GM19239 (cell line): ENCODE data around the gene CWC27.

Source experiments
- DNase-seq: peaks from one replicate; pipeline ENCODE4 v3.0.0; 2011; ENCODE audit warnings: low spot score; ENCODE audit not compliant: insufficient read length
- FAIRE-seq: peaks from 2 replicates; lab custom pipeline; 2011; peaks lifted over from hg19 to GRCh38; lab: Jason Lieb, UNC

The CWC27 gene

GRCh38 chr5:64836190-64836755 lies 67.5 kb downstream of the CWC27 start:
- FAIRE-seq: no peak
- no peak for DNase-seq

GRCh38 chr5:64836786-64837185 lies 68.1 kb downstream of the CWC27 start:
- FAIRE-seq (no peak), DNase-seq (no peak)

- DNase-seq (no peak), FAIRE-seq (no peak)
Observed at GRCh38 chr5:64838376-64838775, 69.6 kb downstream of the CWC27 start.

- DNase-seq (no peak), FAIRE-seq (no peak)
Observed at GRCh38 chr5:64838803-64839202, 70.1 kb downstream of the CWC27 start.

GRCh38 chr5:64839936-64840335 lies 71.2 kb downstream of the CWC27 start:
- no peak for DNase-seq
- no peak for FAIRE-seq

- DNase-seq (no peak), FAIRE-seq (no peak)
Observed at GRCh38 chr5:64840958-64841357, 72.2 kb downstream of the CWC27 start.

- FAIRE-seq: no peak
- DNase-seq: no peak
Observed at GRCh38 chr5:64853777-64854176, 85.0 kb downstream of the CWC27 start.

GRCh38 chr5:64854855-64855254 lies 86.1 kb downstream of the CWC27 start:
- no peak for FAIRE-seq

GRCh38 chr5:64859881-64860280 lies 91.2 kb downstream of the CWC27 start:
- no peak for DNase-seq
- FAIRE-seq: no peak

More at GRCh38 chr5:64854855-64855254, 86.1 kb downstream of the CWC27 start:
- DNase-seq: no peak

GRCh38 chr5:64861281-64861680 lies 92.6 kb downstream of the CWC27 start:
- FAIRE-seq: no peak

GRCh38 chr5:64864171-64864570 lies 95.4 kb downstream of the CWC27 start:
- no peak for DNase-seq
- no peak for FAIRE-seq

More at GRCh38 chr5:64861281-64861680, 92.6 kb downstream of the CWC27 start:
- DNase-seq: no peak

- DNase-seq (no peak), FAIRE-seq (no peak)
Observed at GRCh38 chr5:64865662-64866061, 96.9 kb downstream of the CWC27 start.

GRCh38 chr5:64869419-64869818 lies 100.7 kb downstream of the CWC27 start:
- DNase-seq: no peak
- no peak for FAIRE-seq

GRCh38 chr5:64872044-64872443 lies 103.3 kb downstream of the CWC27 start:
- no peak for DNase-seq
- no peak for FAIRE-seq

- DNase-seq: no peak
- FAIRE-seq: no peak
Observed at GRCh38 chr5:64873441-64873840, 104.7 kb downstream of the CWC27 start.

- no peak for DNase-seq
- FAIRE-seq: no peak
Observed at GRCh38 chr5:64874753-64875152, 106.0 kb downstream of the CWC27 start.

GRCh38 chr5:64876203-64876602 lies 107.5 kb downstream of the CWC27 start:
- no peak for FAIRE-seq

GRCh38 chr5:64880821-64881220 lies 112.1 kb downstream of the CWC27 start:
- no peak for FAIRE-seq
- DNase-seq: no peak

More at GRCh38 chr5:64876203-64876602, 107.5 kb downstream of the CWC27 start:
- DNase-seq: no peak

GRCh38 chr5:64883912-64884311 lies 115.2 kb downstream of the CWC27 start:
- DNase-seq: no peak
- FAIRE-seq: no peak

GRCh38 chr5:64884541-64884940 lies 115.8 kb downstream of the CWC27 start:
- DNase-seq (no peak), FAIRE-seq (no peak)

- FAIRE-seq (no peak), DNase-seq (no peak)
Observed at GRCh38 chr5:64887910-64888309, 119.2 kb downstream of the CWC27 start.

GRCh38 chr5:64895748-64896147 lies 127.0 kb downstream of the CWC27 start:
- DNase-seq (no peak), FAIRE-seq (no peak)

GRCh38 chr5:64899838-64900237 lies 131.1 kb downstream of the CWC27 start:
- peak; percentile 28 for FAIRE-seq

More at GRCh38 chr5:64899838-64900237, 131.1 kb downstream of the CWC27 start:
- no peak for DNase-seq
